Endothelial cell of umbilical vein (primary cell): ENCODE measurements around the gene PRMT7. TPM values are rescaled to one million over a fixed set of nuclear protein-coding genes. Genes with fewer than 3 reads are reported as not detected.

Source experiments
- BruUV-seq: library from RNA; stranded (reverse); fragments of 400-500 nt; replicated peaks from 2 replicates; lab custom pipeline; 2021; lab: Mats Ljungman, UMichigan
- CTCF ChIA-PET: fragments of 300-600, 350-600 bp; sonication (Branson Sonifier 250); formaldehyde crosslinking; loops from one replicate; lab custom pipeline; 2021; ENCODE audit warnings: antibody characterized with exemption, inconsistent platforms; lab: Charles Lee
- POLR2A ChIA-PET: fragments of 300-600, 350-600 bp; sonication (Branson Sonifier 250); formaldehyde crosslinking; loops from one replicate; lab custom pipeline; 2021; ENCODE audit warnings: antibody characterized with exemption, inconsistent platforms; lab: Charles Lee
- DNase-seq: peaks from one replicate; pipeline ENCODE4 v3.0.0-alpha.2; 2011; ENCODE audit warnings: low read depth, low spot score
- FAIRE-seq: peaks from 2 replicates; lab custom pipeline; 2011; peaks lifted over from hg19 to GRCh38; lab: Jason Lieb, UNC
- H2AFZ ChIP-seq: 2 replicates; pipeline ENCODE4 v1.6.0; 2012; ENCODE audit warnings: low read depth, low read length, control low read depth, inconsistent platforms
- H3K27ac ChIP-seq: 2 replicates; pipeline ENCODE4 v1.5.1; 2011; ENCODE audit warnings: low read depth, mild to moderate bottlenecking, control low read depth, low read length, moderate library complexity; ENCODE audit not compliant: insufficient read depth
- H3K27me3 ChIP-seq, 2 experiments: 2 replicates each; pipeline versions ENCODE4 v1.6.0 to v1.6.1; 2011; ENCODE audit warnings: low read length in 2 of 2, mixed read lengths in 1 of 2; ENCODE audit not compliant: control insufficient read depth in 2 of 2, insufficient read depth in 2 of 2
- H3K36me3 ChIP-seq, 2 experiments: 2 replicates in 1 of 2; 3 replicates in 1 of 2; pipeline ENCODE4 v1.5.1; 2011; ENCODE audit warnings: low read length in 2 of 2, mild to moderate bottlenecking in 1 of 2, moderate library complexity in 1 of 2; ENCODE audit not compliant: control insufficient read depth in 2 of 2, insufficient read depth in 2 of 2; ENCODE audit errors: extremely low read depth in 1 of 2
- H3K4me1 ChIP-seq: 3 replicates; pipeline ENCODE4 v1.5.1; 2011; ENCODE audit warnings: mild to moderate bottlenecking, low read length; ENCODE audit not compliant: control insufficient read depth, insufficient read depth; ENCODE audit errors: extremely low read depth
- H3K4me2 ChIP-seq: 2 replicates; pipeline ENCODE4 v1.6.1; 2011; ENCODE audit warnings: low read length, control low read depth, mixed read lengths; ENCODE audit not compliant: insufficient read depth
- H3K4me3 ChIP-seq, 3 experiments: fragments of 200-600 bp in 1 of 3; sonication (generic), shearing (Covaris generic) in 1 of 3; replicated peaks in 1 of 3; 2 replicates each; pipeline ENCODE4 v1.5.1; 2011 to 2016; ENCODE audit warnings: control low read depth in 3 of 3, low read length in 3 of 3, mild to moderate bottlenecking in 2 of 3, inconsistent platforms in 1 of 3, low read depth in 1 of 3, moderate library complexity in 1 of 3; ENCODE audit not compliant: insufficient read depth in 1 of 3
- H3K79me2 ChIP-seq: 2 replicates; pipeline ENCODE4 v1.6.0; 2012; ENCODE audit warnings: low read length, inconsistent platforms; ENCODE audit not compliant: control insufficient read depth, insufficient read depth
- H3K9ac ChIP-seq: replicated peaks from 2 replicates; pipeline ENCODE3; 2011; ENCODE audit warnings: low read length, control low read depth; ENCODE audit not compliant: insufficient read depth; ENCODE audit errors: extremely low read depth
- H3K9me1 ChIP-seq: replicated peaks from 3 replicates; pipeline ENCODE4 v1.6.0; 2011; ENCODE audit warnings: mild to moderate bottlenecking, low read length; ENCODE audit not compliant: control insufficient read depth, insufficient read depth; ENCODE audit errors: extremely low read depth
- H3K9me3 ChIP-seq: replicated peaks from 2 replicates; pipeline ENCODE4 v1.5.1; 2012; ENCODE audit warnings: low read length, inconsistent platforms; ENCODE audit not compliant: control insufficient read depth, insufficient read depth
- H4K20me1 ChIP-seq: replicated peaks from 2 replicates; pipeline ENCODE3; 2011; ENCODE audit warnings: mild to moderate bottlenecking, low read length; ENCODE audit not compliant: control insufficient read depth, insufficient read depth; ENCODE audit errors: extremely low read depth
- CTCF ChIP-seq, 2 donors: IDR thresholded peaks; 1 replicate in 1 of 2; 2 replicates in 1 of 2; pipeline ENCODE4 v1.5.1; 2011; ENCODE audit warnings: low read length in 2 of 2, mild to moderate bottlenecking in 2 of 2, moderate library complexity in 2 of 2, control low read depth in 1 of 2, inconsistent platforms in 1 of 2, low read depth in 1 of 2; ENCODE audit not compliant: insufficient read depth in 1 of 2; ENCODE audit errors: extremely low read depth in 1 of 2
- EZH2 ChIP-seq: IDR thresholded peaks from 2 replicates; pipeline ENCODE4 v1.6.1; 2012; ENCODE audit warnings: borderline replicate concordance, low read depth, mild to moderate bottlenecking, moderate library complexity, low read length, inconsistent platforms; ENCODE audit not compliant: severe bottlenecking
- FOS ChIP-seq: IDR thresholded peaks from 2 replicates; pipeline ENCODE4 v1.6.1; 2011; ENCODE audit warnings: mild to moderate bottlenecking, low read length, moderate library complexity, borderline replicate concordance; ENCODE audit not compliant: insufficient read depth
- GATA2 ChIP-seq: IDR thresholded peaks from 2 replicates; pipeline ENCODE4 v1.7.0; 2011; ENCODE audit warnings: low read depth, mild to moderate bottlenecking, moderate library complexity, mixed read lengths, low read length; ENCODE audit not compliant: insufficient read length, insufficient read depth
- JUN ChIP-seq: IDR thresholded peaks from 2 replicates; pipeline ENCODE4 v1.6.1; 2011; ENCODE audit warnings: borderline replicate concordance, low read depth; ENCODE audit not compliant: insufficient read length, insufficient read depth
- MYC ChIP-seq: IDR thresholded peaks from one replicate; pipeline ENCODE4 v1.6.1; 2011; ENCODE audit warnings: mild to moderate bottlenecking, low read depth, low read length
- POLR2A ChIP-seq: IDR thresholded peaks from 2 replicates; pipeline ENCODE4 v1.6.1; 2012; ENCODE audit warnings: low read depth, mild to moderate bottlenecking, control low read depth, low read length
- POLR2AphosphoS5 ChIP-seq: IDR thresholded peaks from 2 replicates; pipeline ENCODE4 v1.6.1; 2012; ENCODE audit warnings: low read depth, mild to moderate bottlenecking, control low read depth, low read length, moderate library complexity; ENCODE audit not compliant: insufficient read depth
- dilution Hi-C: fragments of 300-500 bp; cut with MboI; formaldehyde crosslinking; loops from one replicate; pipeline ENCODE4 v1.15.0; 2019; ENCODE audit warnings: low sequenced_read_pairs; ENCODE audit not compliant: extremely low pct_ligation_motif_present
- intact Hi-C: fragments of 100-400 bp; cut with micrococcal nuclease; formaldehyde crosslinking; loops from one replicate; pipeline ENCODE4 v1.10.0; 2022
- polyA plus RNA-seq, 4 experiments: library from polyadenylated mRNA; depleted of rRNA in 3 of 4; stranded (reverse) in 3 of 4; unstranded in 1 of 4; fragments of >200 nt; gene quantifications; 2 replicates each; pipeline versions ENCODE4 v1.2.1 to v1.2.3, GENCODE V29; 2011 to 2012; ENCODE audit warnings: missing spikeins in 1 of 4
- total RNA-seq: library from RNA; stranded (reverse); gene quantifications from 2 replicates; pipeline ENCODE4 v1.2.3, GENCODE V29; 2021
- TF ChIP-seq, protein P1 (sequence below): IDR thresholded peaks from 2 replicates; pipeline ENCODE4 v1.6.1; 2011; ENCODE audit not compliant: insufficient read depth, insufficient read length

Gene PRMT7
- total and polyA plus RNA-seq, 2 donors (not counting 3 experiments of a cell fraction or from before 2014, with no cell fraction given), result 43.4 to 57.9 TPM

GRCh38 chr16:68366062-68366461 is 55.2 kb downstream of the PRMT7 start:
- Histone ChIP-seq H2AFZ (no peak overlapping the region), H3K36me3 (no peaks in the 10 kb centered on the region), H3K9me1 (no peaks in the 10 kb centered on the region), H4K20me1 (no peaks in the 10 kb centered on the region), H3K27me3 (no peaks in the 10 kb centered on the region), H3K4me2 (no peak overlapping the region), H3K4me1 (no peaks in the 10 kb centered on the region), H3K79me2 (no peaks in the 10 kb centered on the region), H3K9me3 (no peaks in the 10 kb centered on the region), H3K4me3 (no peak overlapping the region), H3K27ac (no peak overlapping the region), H3K9ac (no peak overlapping the region)
- TF ChIP-seq POLR2A, result no peak
- TF ChIP-seq POLR2AphosphoS5, result no peak
- no peak for TF ChIP-seq CTCF (IDR thresholded peaks at IDR 0.05; ENCODE audit: extremely low read depth in 1 of 2, insufficient read depth in 1 of 2, low read depth in 1 of 2, low read length in 2 of 2)
- TF ChIP-seq, protein P1, sequence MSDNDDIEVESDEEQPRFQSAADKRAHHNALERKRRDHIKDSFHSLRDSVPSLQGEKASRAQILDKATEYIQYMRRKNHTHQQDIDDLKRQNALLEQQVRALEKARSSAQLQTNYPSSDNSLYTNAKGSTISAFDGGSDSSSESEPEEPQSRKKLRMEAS, result no peak
- no peak for TF ChIP-seq JUN
- no peak for TF ChIP-seq GATA2
- TF ChIP-seq MYC, result no peak
- TF ChIP-seq EZH2, result no peak
- TF ChIP-seq FOS, result no peak
- FAIRE-seq (no peak), DNase-seq (no peak)
- intact Hi-C loops (no loop called here), dilution Hi-C loops (no loop called here)
- no TSS peak for BruUV-seq
- CTCF ChIA-PET, result interaction anchor here (0.9 to 1.0 kb wide), 2 partner anchors 12 to 144 kb away, joined by 3 read pairs; no protein-coding TSS in a partner anchor
- POLR2A ChIA-PET, result no interaction called here
